DOHH2 (cell line): ENCODE results near the gene SCN5A.

Experiments
- CTCF ChIP-seq: fragments of 200-600 bp; sonication (generic); IDR thresholded peaks from one replicate; pipeline ENCODE4 v1.5.1; 2014; ENCODE audit warnings: antibody characterized with exemption, mild to moderate bottlenecking, low read depth, low read length; ENCODE audit not compliant: poor library complexity, severe bottlenecking
- EZH2phosphoT487 ChIP-seq: fragments of 200-600 bp; sonication (generic); IDR thresholded peaks from 2 replicates; pipeline ENCODE4 v1.6.1; 2017; ENCODE audit warnings: borderline replicate concordance, mild to moderate bottlenecking, antibody characterized with exemption, low read length, moderate library complexity, mixed read lengths

GRCh38 chr3:38616658-38617057 is 32.8 kb downstream of the SCN5A start:
- TF ChIP-seq CTCF (no peak), EZH2phosphoT487 (no peak)
